LNCaP clone FGC (cell line): ENCODE results near the gene KIAA1328.

Source experiments
- DNase-seq: peaks from one replicate; pipeline ENCODE4 v3.0.0-alpha.2; 2011; ENCODE audit warnings: low read depth
- H3K4me3 ChIP-seq: 2 replicates; pipeline ENCODE4 v1.5.1; 2011; ENCODE audit warnings: mild to moderate bottlenecking, low read depth, low read length, control low read depth
- TF ChIP-seq, protein P1 (sequence below): IDR thresholded peaks from 2 replicates; pipeline ENCODE4 v1.5.1; 2012; ENCODE audit warnings: mild to moderate bottlenecking; ENCODE audit not compliant: control insufficient read depth, insufficient read depth; ENCODE audit errors: extremely low read depth

Gene KIAA1328

DNA sequence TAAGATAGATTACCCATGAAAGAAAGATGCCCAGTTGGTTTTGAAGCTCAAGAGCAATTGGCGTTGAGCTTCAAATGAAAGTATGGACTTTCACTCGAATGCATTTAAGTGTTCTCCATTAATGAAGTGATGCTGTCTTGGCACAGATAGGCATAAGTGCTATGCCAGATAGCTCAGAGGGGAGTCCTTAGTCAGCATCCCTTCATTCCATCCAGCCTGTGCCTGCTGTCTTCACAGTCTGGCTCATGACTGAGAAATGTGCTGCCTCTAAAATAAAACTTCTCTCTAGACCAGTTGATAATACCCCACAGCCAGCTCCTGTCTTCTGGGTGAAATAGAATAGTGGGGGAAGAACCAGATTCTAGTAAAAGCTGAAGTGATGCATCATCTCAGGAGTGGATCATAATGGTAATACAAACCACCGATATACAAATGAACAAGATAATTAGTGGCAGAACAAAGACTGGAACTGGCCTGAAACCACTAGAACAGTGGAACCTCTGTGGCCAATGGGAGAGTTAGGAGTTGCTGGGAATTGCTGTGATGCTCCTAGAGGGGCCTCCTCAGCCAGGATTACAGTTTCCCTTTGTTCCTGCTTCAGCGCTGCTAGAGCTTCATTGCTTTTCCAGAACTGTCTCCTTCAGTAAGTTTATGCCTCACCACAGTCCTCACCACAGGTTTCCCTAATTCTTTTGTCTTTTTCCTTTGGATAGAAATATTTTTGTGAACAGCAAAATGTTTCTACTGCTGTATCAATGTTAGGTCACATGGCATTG, 359.3 kb downstream of the KIAA1328 start:
- TF ChIP-seq, protein P1, sequence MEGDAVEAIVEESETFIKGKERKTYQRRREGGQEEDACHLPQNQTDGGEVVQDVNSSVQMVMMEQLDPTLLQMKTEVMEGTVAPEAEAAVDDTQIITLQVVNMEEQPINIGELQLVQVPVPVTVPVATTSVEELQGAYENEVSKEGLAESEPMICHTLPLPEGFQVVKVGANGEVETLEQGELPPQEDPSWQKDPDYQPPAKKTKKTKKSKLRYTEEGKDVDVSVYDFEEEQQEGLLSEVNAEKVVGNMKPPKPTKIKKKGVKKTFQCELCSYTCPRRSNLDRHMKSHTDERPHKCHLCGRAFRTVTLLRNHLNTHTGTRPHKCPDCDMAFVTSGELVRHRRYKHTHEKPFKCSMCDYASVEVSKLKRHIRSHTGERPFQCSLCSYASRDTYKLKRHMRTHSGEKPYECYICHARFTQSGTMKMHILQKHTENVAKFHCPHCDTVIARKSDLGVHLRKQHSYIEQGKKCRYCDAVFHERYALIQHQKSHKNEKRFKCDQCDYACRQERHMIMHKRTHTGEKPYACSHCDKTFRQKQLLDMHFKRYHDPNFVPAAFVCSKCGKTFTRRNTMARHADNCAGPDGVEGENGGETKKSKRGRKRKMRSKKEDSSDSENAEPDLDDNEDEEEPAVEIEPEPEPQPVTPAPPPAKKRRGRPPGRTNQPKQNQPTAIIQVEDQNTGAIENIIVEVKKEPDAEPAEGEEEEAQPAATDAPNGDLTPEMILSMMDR = no peak
- no peak for DNase-seq
- H3K4me3 ChIP-seq = no peak overlapping the region

DNA sequence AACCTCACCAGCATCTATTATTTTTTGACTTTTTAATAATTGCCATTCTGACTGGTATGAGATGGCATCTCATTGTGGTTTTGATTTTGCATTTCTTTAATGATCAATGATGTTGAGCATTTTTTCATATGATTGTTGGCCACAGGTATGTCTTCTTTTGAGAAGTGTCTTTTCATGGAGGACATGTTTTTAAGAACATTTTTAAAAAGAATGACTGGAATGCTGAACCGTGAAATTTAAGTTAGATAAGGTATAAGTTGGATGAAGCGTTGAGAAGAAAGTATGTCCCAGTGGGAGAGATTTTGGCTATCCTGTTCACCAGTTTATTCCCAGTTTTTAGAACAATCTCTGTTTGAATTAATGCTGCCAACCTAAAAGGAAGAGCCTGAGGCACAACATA, 370.8 kb downstream of the KIAA1328 start:
- TF ChIP-seq, protein P1 = no peak
- H3K4me3 ChIP-seq = no peak overlapping the region
- DNase-seq = no peak

DNA sequence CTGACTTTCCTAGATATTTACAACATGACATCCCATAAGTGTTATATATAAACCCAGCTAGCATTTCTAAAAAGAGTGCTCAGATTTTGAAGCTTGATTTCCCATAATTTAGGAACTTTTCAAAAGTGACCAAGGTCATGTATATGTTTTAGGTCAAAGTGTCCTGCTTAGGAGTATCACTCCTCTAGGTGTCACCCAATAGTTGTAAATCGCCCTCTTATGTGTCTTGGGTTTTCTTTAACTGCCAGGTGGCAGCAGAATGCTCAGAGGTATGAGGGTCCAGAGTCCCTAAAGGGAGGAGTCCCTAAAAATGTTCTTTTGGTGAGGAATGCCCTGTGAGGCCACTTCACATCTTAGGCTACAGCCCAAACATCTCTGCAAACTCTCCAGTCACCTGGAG, 378.4 kb downstream of the KIAA1328 start:
- DNase-seq = no peak
- TF ChIP-seq, protein P1 = peak; percentile 40
- H3K4me3 ChIP-seq = no peak overlapping the region

DNA sequence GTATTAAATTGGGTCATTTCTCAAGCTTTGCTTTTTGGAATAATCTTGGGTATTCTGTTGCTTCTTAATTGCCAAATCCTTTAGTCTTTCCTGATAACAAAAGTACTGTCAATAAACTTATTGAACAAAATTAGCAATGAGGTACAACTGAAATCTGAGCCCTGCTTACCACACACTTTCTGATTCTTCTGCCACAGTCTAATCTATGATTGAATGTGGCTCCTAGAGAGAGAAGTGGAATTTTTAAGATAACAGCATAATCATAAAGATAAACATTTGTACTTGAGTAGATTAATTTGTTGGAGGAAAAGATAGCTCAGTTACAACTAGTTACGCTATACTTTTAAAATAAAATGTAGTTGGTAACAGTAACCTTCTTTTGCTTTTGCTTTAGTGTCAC, 381.9 kb downstream of the KIAA1328 start:
- H3K4me3 ChIP-seq = no peak overlapping the region
- DNase-seq = no peak

DNA sequence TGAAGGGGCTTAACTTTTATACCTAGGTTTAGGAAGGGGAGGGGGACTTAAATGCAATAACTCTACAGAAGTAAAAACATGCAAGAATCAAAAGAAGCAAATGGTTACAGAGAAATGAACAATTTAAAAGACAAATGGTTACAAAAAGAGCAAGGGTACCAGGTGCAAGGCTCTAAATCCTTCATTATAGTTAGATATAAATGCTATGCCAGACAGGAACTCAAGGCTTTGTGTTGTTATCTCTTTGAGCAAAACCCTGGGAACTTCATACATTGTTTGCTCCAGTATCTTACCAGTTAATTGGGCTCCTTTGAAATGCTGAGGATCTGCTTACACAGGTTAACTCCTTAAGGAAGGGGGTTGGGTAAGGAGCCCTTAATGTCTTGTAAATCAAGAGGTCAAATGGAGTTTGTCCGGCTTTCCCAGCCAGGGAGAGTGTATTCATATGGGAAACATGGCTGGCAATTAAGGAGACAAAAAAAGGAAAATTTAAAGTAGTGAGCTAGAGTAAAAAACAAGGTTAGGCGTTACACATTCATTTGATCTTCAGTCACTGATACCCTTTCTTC, 389.2 kb downstream of the KIAA1328 start:
- TF ChIP-seq, protein P1 = no peak
- no peak overlapping the region for H3K4me3 ChIP-seq
- DNase-seq = no peak

More for the DNA sequence above, 381.9 kb downstream of the KIAA1328 start:
- TF ChIP-seq, protein P1 = no peak

DNA sequence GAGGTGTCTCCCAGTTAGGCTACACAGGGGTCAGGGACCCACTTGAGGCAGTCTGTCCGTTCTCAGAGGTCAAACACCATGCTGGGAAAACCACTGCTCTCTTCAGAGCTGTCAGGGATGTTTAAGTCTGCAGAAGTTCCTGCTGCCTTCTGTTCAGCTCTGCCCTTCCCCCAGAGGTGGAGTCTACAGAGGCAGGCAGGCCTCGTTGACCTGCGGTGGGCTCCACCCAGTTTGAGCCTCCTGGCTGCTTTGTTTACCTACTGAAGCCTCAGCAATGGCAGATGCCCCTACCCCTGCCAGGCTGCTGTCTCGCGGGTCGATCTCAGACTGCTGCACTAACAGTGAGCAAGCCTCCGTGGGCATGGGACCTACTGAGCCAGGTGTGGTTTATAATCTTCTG, 390.3 kb downstream of the KIAA1328 start:
- no peak for DNase-seq
- TF ChIP-seq, protein P1 = no peak
- no peak overlapping the region for H3K4me3 ChIP-seq
